HG02852 (cell line): ENCODE results near the gene BCL2L1.

Experiments used
- ATAC-seq: cut with Tn5 transposase; IDR thresholded peaks from one replicate; pipeline ENCODE4 v1.9.1; 2021; ENCODE audit warnings: mild to moderate bottlenecking, moderate library complexity; ENCODE audit not compliant: unreplicated experiment

The BCL2L1 gene

GRCh38 chr20:31615416-31615815 lies 107.3 kb downstream of the BCL2L1 start:
- no peak for ATAC-seq
